ENCODE measurements around the gene KIF26B. TPM values are rescaled to one million over a fixed set of nuclear protein-coding genes. Genes with fewer than 3 reads are reported as not detected.

The KIF26B gene
- total and polyA plus RNA-seq, 10 of the 15 experiments (the other 5 are each of a cell fraction or from before 2014, with no cell fraction given): 0.35 to 11.6 (median 2.2) TPM

GRCh38 chr1:245215071-245215470 is 60.3 kb downstream of the KIF26B start (continued):
- no peak for TF ChIP-seq ZBTB4 (CRISPR knock-in tag; IDR thresholded peaks at IDR 0.05)
- TF ChIP-seq SMARCA5 (IDR thresholded peaks at IDR 0.05): no peak

GRCh38 chr1:245216366-245217115 is 61.8 kb downstream of the KIF26B start:
- CTCF ChIA-PET: interaction anchor here (0.6 kb wide), 1 partner anchor 76 kb away, joined by 3 read pairs; no protein-coding TSS in a partner anchor

More at GRCh38 chr1:245216366-245217115, 61.8 kb downstream of the KIF26B start:
- Histone ChIP-seq H3K9ac (ENCODE audit: control insufficient read depth, insufficient read depth, low read length) (no peak overlapping the region), H3K4me1 (ENCODE audit: control insufficient read depth, insufficient read depth, low read length) (no peaks in the 10 kb centered on the region), H3K27me3 (replicated peaks in 1 of 2; ENCODE audit: control insufficient read depth in 2 of 2, insufficient read depth in 2 of 2, low read length in 1 of 2) (peaks cover 0 to 1% of the 10 kb centered on the region in 2 experiments; a peak in 1 of 4 replicates), H3K79me2 (ENCODE audit: control insufficient read depth, insufficient read depth, low read length) (no peaks in the 10 kb centered on the region), H3K36me3 (ENCODE audit: control insufficient read depth in 2 of 2, insufficient read depth in 2 of 2, low read length in 1 of 2) (no peaks in the 10 kb centered on the region), H3K9me3 (replicated peaks; ENCODE audit: control insufficient read depth, insufficient read depth, low read length) (no peaks in the 10 kb centered on the region), H4K20me1 (ENCODE audit: control insufficient read depth, insufficient read depth) (no peaks in the 10 kb centered on the region), H3K4me3 (no peak overlapping the region), H3K4me2 (ENCODE audit: control insufficient read depth, insufficient read depth) (no peak overlapping the region), H2AFZ (ENCODE audit: control insufficient read depth, low read depth, low read length) (no peak overlapping the region), H3K27ac (ENCODE audit: control insufficient read depth, insufficient read depth) (no peak overlapping the region)
- in situ Hi-C loops (cut with MboI) (no loop called here), intact Hi-C loops (cut with micrococcal nuclease; ENCODE audit: unreplicated experiment) (no loop called here)
- ChIA-PET RAD21 (ENCODE audit: unreplicated experiment) (interaction anchor here (0.7 kb wide), 1 partner anchor 683 kb away, joined by 3 read pairs; no protein-coding TSS in a partner anchor), POLR2A (no interaction called here), SMC1A (ENCODE audit: uncharacterized antibody, unreplicated experiment) (interaction anchor here (0.6 kb wide), 1 partner anchor 1143 kb away, joined by 3 read pairs; no protein-coding TSS in a partner anchor)
- FAIRE-seq (no peak), ATAC-seq (no peak), DNase-seq (ENCODE audit: low read depth, low spot score) (no peak)
- BruUV-seq (replicated peaks): no TSS peak
- WGBS (ENCODE audit: insufficient coverage, insufficient replicate concordance, low lambda C conversion rate, missing lambda C conversion rate): 30% methylated on average over 11 of the region's 11 CpGs
- no peak for TF ChIP-seq CREB1 (IDR thresholded peaks at IDR 0.05; ENCODE audit: low read depth)
